HT1080 (cell line): Measurements from ENCODE around the gene SLC35A5. TPM values are rescaled to one million over a fixed set of nuclear protein-coding genes. Genes with fewer than 3 reads are reported as not detected.

Experiments
- DNase-seq: peaks from one replicate; pipeline ENCODE4 v3.0.0-alpha.2; 2015; ENCODE audit warnings: low read depth
- total RNA-seq: library from RNA; depleted of rRNA; stranded (reverse); fragments of >200 nt; shearing (Covaris generic); gene quantifications from 2 replicates; pipeline ENCODE4 v1.2.3, GENCODE V29; 2014; rRNA removed

The SLC35A5 gene
- total RNA-seq, 1 experiment from 2014 or later = 44.2 TPM

GRCh38 chr3:112623213-112623612 is 61.4 kb downstream of the SLC35A5 start:
- no peak for DNase-seq

- DNase-seq = no peak
Observed at GRCh38 chr3:112623717-112624116, 61.9 kb downstream of the SLC35A5 start.

GRCh38 chr3:112627419-112627818 is 65.6 kb downstream of the SLC35A5 start:
- no peak for DNase-seq

- no peak for DNase-seq
Observed at GRCh38 chr3:112627919-112628466, 66.1 kb downstream of the SLC35A5 start.

GRCh38 chr3:112629425-112629824 is 67.6 kb downstream of the SLC35A5 start:
- DNase-seq = peak; percentile 81

GRCh38 chr3:112631257-112631656 is 69.4 kb downstream of the SLC35A5 start:
- DNase-seq = no peak

- no peak for DNase-seq
Observed at GRCh38 chr3:112632596-112632995, 70.8 kb downstream of the SLC35A5 start.

- peak; percentile 47 for DNase-seq
Observed at GRCh38 chr3:112633191-112633590, 71.3 kb downstream of the SLC35A5 start.

GRCh38 chr3:112633757-112634156 is 71.9 kb downstream of the SLC35A5 start:
- DNase-seq = no peak

- no peak for DNase-seq
Observed at GRCh38 chr3:112634786-112635541, 73.1 kb downstream of the SLC35A5 start.

Other genes starting within 250 kb of the SLC35A5 start
- not detected in 2 replicates for gene CD200, start 228.9 kb upstream of the SLC35A5 start, total RNA-seq
- gene BTLA, start 62.6 kb upstream of the SLC35A5 start, total RNA-seq = not detected in 2 replicates
- 147 and 159 TPM in 2 replicates for gene ATG3, start 83 bp upstream of the SLC35A5 start, total RNA-seq
- gene CCDC80, start 79.1 kb downstream of the SLC35A5 start, total RNA-seq = 50.9 and 52.2 TPM in 2 replicates